Omental fat pad (tissue), 4 donors: ENCODE data around the gene DENND2A. TPM values are rescaled to one million over a fixed set of nuclear protein-coding genes. Genes with fewer than 3 reads are reported as not detected.

Experiments used
- ATAC-seq: fragments of 150-250 bp; one replicate; pipeline ENCODE4 v1.9.1; 2016; ENCODE audit warnings: mild to moderate bottlenecking, moderate library complexity; ENCODE audit not compliant: low FRiP score
- DNase-seq: peaks from one replicate; pipeline ENCODE4 v3.0.0-alpha.2; 2019; ENCODE audit warnings: low spot score
- small RNA-seq: library from RNA; depleted of rRNA; stranded (forward); fragments of <200 nt; gene quantifications from one replicate; pipeline ENCODE3, GENCODE V24; 2016
- total RNA-seq, 4 donors: library from RNA; depleted of rRNA; stranded (reverse); fragments of >200 nt; gene quantifications; one replicate each; pipeline ENCODE4 v1.1.0, GENCODE V29; 2016
- TF ChIP-seq, protein P1 (sequence below), 3 donors: fragments of 450-650 bp; IDR thresholded peaks; one replicate each; pipeline ENCODE4 v1.5.1; 2016 to 2017; ENCODE audit warnings: antibody characterized with exemption in 3 of 3, mild to moderate bottlenecking in 3 of 3, moderate library complexity in 2 of 3

DENND2A gene
- total RNA-seq, 4 donors from 2014 or later = 6.7 to 34.7 (median 15.7) TPM

DNA sequence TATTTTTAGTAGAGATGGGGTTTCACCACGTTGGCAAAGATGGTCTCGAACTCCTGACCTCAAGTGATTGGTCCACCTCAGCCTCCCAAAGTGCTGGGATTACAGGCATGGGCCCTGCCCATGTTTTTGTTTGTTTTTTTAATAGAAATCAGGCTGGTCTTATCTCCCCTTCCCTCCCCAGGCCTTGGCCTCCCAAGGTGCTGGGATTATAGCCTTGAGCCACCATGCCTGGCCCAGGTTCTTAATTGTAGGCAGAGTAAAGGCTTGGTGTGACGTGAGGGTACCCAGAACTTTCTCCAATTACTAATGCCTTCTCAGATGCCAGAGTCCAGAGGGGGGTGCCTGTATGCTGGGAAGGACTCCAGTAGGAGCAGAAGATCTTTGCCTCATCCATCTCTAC is 156.1 kb downstream of the DENND2A start:
- DNase-seq (no peak), ATAC-seq (no peak)
- TF ChIP-seq, protein P1, sequence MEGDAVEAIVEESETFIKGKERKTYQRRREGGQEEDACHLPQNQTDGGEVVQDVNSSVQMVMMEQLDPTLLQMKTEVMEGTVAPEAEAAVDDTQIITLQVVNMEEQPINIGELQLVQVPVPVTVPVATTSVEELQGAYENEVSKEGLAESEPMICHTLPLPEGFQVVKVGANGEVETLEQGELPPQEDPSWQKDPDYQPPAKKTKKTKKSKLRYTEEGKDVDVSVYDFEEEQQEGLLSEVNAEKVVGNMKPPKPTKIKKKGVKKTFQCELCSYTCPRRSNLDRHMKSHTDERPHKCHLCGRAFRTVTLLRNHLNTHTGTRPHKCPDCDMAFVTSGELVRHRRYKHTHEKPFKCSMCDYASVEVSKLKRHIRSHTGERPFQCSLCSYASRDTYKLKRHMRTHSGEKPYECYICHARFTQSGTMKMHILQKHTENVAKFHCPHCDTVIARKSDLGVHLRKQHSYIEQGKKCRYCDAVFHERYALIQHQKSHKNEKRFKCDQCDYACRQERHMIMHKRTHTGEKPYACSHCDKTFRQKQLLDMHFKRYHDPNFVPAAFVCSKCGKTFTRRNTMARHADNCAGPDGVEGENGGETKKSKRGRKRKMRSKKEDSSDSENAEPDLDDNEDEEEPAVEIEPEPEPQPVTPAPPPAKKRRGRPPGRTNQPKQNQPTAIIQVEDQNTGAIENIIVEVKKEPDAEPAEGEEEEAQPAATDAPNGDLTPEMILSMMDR (IDR thresholded peaks at IDR 0.05) = no peak

DNA sequence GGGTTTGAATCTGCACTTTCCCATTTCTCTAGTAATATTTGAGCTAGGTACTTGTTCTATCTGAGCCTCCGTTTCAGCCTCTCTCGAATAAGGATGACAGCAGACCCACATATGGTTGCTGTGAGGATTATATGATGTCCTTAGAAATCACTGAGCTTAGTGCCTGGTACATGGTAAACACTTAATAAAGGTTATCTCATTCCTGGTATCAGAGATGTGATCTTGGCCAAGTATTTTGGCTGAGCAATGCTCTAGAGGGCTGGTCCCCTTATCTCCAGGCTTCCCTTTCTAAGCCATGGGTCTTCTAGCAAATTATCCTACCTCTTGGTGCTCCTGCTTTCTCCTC is 160.9 kb downstream of the DENND2A start:
- DNase-seq (no peak), ATAC-seq (no peak)
- TF ChIP-seq, protein P1 (IDR thresholded peaks at IDR 0.05) = no peak

DNA sequence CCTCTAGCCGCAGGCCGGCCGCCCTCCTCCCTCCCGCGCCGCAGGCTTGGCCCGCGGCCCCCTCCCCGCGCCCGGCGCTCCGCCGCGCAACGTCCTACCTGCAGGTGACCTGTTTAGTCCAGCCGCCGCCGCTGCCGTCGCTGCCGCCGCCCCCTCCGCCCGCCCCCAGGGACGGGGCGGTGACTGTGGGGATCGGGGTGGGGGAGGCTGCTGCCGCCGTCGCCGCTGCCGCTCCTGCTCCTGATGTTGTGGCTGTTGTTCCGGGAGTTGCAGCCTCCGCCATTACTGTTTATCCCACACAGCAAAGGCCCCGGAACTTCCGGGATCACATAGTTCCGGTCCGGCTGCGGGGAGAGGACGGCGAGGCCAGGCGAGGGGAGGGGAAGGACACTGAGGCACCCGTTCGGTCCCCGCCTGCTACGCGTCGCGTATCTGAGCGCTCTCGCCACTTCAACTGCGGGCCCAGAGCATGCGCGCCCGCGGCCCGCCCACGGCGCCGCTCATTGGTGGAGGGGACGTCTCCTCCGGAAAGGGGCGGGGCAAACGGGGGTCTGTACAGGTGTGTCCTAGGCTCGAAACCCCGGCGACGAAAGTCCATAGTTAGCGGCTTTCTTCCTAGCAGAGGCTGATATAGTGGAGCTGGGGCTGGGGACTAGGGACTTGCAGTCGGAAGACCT is 161.4 kb downstream of the DENND2A start, which contains the start of gene MKRN1:
Gene MKRN1 (minus strand): TSS at position 444 of the 677 bp plus-strand sequence. CDS start 161 bp downstream, at position 283.
- ATAC-seq (peak; percentile 96), DNase-seq (peak; percentile 76)
- TF ChIP-seq, protein P1 (IDR thresholded peaks at IDR 0.05) = no peak

DNA sequence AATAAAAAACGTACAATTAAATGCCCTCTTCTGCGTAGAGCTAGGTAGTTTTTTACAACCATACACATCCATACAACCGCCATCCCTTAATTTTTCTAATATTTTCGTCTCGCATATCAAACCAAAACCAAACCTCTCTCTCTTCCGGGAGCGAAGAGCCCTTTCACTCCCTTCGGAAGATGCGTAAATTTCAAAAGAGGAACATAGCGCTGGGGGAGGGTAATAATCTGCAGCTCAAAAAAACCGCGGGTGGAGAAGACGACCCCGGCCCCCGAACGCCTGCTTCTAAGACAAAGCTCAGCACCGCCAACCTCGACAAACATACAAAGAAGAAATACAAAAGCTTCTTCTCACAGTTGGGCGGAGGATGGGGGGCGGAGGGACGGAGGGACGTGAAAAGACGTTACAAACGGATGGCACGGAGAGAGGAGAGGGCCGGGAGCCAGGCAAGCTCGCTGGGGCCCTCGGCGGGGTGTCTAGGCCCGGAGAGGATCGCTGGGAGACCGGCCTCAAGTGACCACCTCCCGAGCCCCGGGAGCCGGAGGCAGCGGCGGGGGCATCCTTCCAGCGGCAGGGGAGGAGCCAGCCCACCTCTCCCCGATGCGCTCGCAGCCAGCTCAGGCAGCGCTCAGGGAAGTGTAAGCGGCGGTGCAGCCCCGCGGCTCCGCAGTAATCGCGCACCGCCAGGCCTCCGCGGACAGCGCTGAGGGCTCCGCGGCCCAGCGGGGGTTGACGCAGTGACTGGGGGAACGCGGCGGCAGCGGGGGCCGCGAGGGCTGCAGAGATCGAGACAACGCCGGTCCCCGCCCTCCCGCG is 162.2 kb downstream of the DENND2A start:
- DNase-seq (no peak), ATAC-seq (peak; percentile 52)
- TF ChIP-seq, protein P1 (IDR thresholded peaks at IDR 0.05) = no peak

DNA sequence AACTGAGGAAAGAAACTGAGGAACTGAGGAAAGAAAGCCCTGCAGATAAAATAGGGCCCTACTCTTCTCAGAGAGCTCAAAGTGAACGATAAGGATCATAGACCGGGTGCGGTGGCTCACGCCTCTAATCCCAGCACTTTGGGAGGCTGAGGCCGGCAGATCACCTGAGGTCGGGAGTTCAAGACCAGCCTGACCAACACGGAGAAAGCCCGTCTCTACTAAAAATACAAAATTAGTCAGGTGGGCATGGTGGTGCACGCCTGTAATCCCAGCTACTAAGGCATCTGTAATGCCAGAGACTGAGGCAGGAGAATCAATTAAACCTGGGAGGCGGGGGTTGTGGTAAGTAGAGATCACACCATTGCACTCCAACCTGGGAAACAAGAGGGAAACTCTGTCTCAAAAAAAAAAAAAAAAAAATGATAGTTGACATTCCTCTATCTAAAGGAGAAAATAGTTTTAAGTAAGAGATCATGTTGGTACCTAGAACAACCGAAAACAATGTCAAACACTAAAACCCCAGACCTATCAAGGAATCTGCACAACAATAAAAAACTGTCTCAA is 163.8 kb downstream of the DENND2A start:
- ATAC-seq (no peak), DNase-seq (no peak)
- TF ChIP-seq, protein P1 (IDR thresholded peaks at IDR 0.05) = no peak

DNA sequence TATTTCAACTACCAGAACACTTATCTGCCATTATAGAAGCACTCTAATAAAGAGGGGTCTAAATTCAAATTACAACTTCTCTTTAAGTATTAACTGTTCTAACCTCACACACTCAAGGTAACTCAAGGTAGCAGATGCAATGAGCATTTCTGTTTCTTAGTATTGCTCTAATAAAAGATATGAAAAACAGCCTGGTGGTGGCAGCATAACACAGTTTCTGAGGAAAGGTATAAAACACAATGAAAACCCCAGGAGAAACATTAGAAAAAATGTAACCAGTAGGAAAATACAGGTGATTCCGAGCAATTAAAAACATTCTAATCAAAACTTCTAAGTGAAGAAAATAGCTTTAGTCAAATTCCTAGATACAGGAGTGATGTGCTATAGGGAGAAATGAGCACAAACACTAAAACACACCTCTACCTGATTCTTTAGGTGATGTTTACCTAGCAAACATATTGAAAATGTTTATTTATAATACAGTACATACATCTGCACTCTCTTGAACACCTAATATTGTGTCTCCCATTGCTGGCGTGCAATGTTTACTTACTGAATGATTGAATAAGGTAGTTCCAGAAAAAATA is 164.8 kb downstream of the DENND2A start:
- DNase-seq (no peak), ATAC-seq (no peak)
- TF ChIP-seq, protein P1 (IDR thresholded peaks at IDR 0.05) = no peak

Small RNAs within 50 kb of the gene (small RNA-seq; reads per million reads assigned to genes)
- gene RF00019 (not detected), gene RN7SL771P (not detected)

Other genes starting within 250 kb of the DENND2A start
- 100 to 1,000 TPM in 1 of 4 donors, 10 to 100 TPM in 3; 64.6 to 109 (median 72.7) TPM for gene SLC37A3, start 242.3 kb downstream of the DENND2A start, total RNA-seq
- gene RAB19, start 236.8 kb downstream of the DENND2A start, total RNA-seq = 1 to 10 TPM in 1 of 4 donors, not detected in 3; 1.3 TPM
- gene MKRN1, start 161.3 kb downstream of the DENND2A start, total RNA-seq = 10 to 100 TPM; 38.1 to 61.9 (median 52.6) TPM
- gene ADCK2, start 32.1 kb upstream of the DENND2A start, total RNA-seq = 10 to 100 TPM; 15.9 to 25.1 (median 20.1) TPM
- 100 to 1,000 TPM; 118 to 301 (median 234) TPM for gene NDUFB2, start 55.9 kb upstream of the DENND2A start, total RNA-seq